Pancreas (tissue), 10 donors: ENCODE measurements around the gene ACOX1. TPM values are rescaled to one million over a fixed set of nuclear protein-coding genes. Genes with fewer than 3 reads are reported as not detected.
"Not testable (repeated sequence)": the region's sequence is repeated elsewhere in the genome, so short reads cannot be mapped to it uniquely, and the experiment has no call there.

ENCODE experiments used
- ATAC-seq, 4 donors: fragments of 200-7000 bp; cut with Tn5 transposase; one replicate each; pipeline versions ENCODE4 v1.8.0 to v1.9.1; 2020; ENCODE audit warnings: mild to moderate bottlenecking in 4 of 4, moderate library complexity in 4 of 4
- DNase-seq, 6 donors: peaks; one replicate each; pipeline ENCODE4 v3.0.0-alpha.2; 2020
- FAIRE-seq: peaks from 2 replicates; lab custom pipeline; 2012; peaks lifted over from hg19 to GRCh38; lab: Jason Lieb, UNC
- H3K27ac ChIP-seq, 4 donors: fragments of 200-600 bp; sonication (generic); 1 replicate in 3 of 4; 2 replicates in 1 of 4; pipeline versions ENCODE4 v1.5.0 to v1.8.0; 2020
- H3K27me3 ChIP-seq, 4 donors: fragments of 200-600 bp; one replicate each; pipeline ENCODE4 v1.8.0; 2021
- H3K36me3 ChIP-seq, 3 donors: fragments of 200-600 bp; sonication (generic) in 1 of 3; one replicate each; pipeline versions ENCODE4 v1.5.0 to v1.8.0; 2020 to 2021
- H3K4me1 ChIP-seq, 3 donors: fragments of 200-600 bp; one replicate each; pipeline ENCODE4 v1.8.0; 2021
- H3K4me3 ChIP-seq, 4 donors: fragments of 200-600 bp; sonication (generic) in 2 of 4; one replicate each; pipeline versions ENCODE4 v1.5.0 to v1.8.0; 2020 to 2021
- H3K9me3 ChIP-seq, 4 donors: fragments of 200-600 bp; one replicate each; pipeline ENCODE4 v1.8.0; 2021
- WGBS, 2 donors: extraction: QIAGEN DNeasy Blood & Tissue Kit; methylation state at CpG; one replicate each; pipeline ENCODE4 v1.1.7; 2013; 5-methylcytosine and 5-hydroxymethylcytosine counted together
- intact Hi-C, 3 donors: fragments of 100-400 bp; cut with DNase I; formaldehyde crosslinking; loops; one replicate each; pipeline versions ENCODE4 v1.11.1 to v1.14.2; 2022
- polyA plus RNA-seq, 2 donors: library from polyadenylated mRNA; stranded (reverse); fragments of 200-250 nt; gene quantifications; one replicate each; pipeline ENCODE4 v1.2.3, GENCODE V29; 2013
- total RNA-seq, 6 donors: library from RNA; stranded (reverse); fragmentation: NEBNext Ultra II Directional in 4 of 6; extraction: Animal tissue kit (Norgen Biotek cat#: 25700) in 4 of 6; gene quantifications; one replicate each; pipeline versions ENCODE4 v1.2.1 to v1.2.4, GENCODE V29; 2021 to 2023
- TF ChIP-seq, protein P1 (sequence below), 4 donors: fragments of 200-600 bp; sonication (generic) in 3 of 4; IDR thresholded peaks; one replicate each; pipeline versions ENCODE4 v1.5.0 to v1.8.0; 2021; ENCODE audit warnings: antibody characterized with exemption in 4 of 4
- donor health status: healthy with polysubstance abuse.
- donor health status: DM: no; HTN: no; CAD: no; lungs with moderate emphysema.
- donor health status: DM: no; HTN: no; CAD: no.
- donor health status: control.
- donor health status: control.
- donor health status: Bipolar disorder and iron deficiency.
- donor health status: DM: yes; HTN: yes; CAD: no.
- donor health status: DM: no; HTN: no; CAD: no.
- donor health status: DM: no; HTN: no; CAD: no.
- donor health status: DM: yes; HTN: yes; CAD: no.

ACOX1 gene
- total and polyA plus RNA-seq, 8 donors = 16.3 to 74.2 (median 57.5) TPM

DNA sequence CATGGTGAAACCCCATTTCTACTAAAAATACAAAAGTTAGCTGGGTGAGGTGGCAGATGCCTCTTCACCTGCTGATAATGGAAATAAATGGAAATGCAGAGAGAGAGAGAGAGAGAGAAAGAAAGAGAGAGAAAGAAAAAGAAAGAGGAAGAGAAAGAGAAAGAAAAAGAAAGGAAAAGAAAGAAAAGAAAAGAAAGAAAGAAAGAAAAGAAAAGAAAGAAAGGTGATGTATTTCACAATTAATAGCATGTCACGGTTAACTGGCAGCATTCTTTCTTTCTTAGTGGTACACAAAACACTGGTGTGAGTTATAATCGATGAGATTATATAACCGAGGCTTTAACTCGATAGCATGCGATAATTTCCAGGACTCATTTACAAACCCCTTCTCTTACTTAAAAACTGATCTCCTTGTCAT lies 3.2 kb downstream of the ACOX1 start:
- DNase-seq = no peak
- Histone ChIP-seq H3K4me1 (peaks cover 23 to 46% (median 41%) of the 10 kb centered on the region in 3 donors), H3K36me3 (no peaks in the 10 kb centered on the region), H3K27ac (peak overlapping the region in 2 of 4 donors; percentile 68 to 77), H3K9me3 (no peaks in the 10 kb centered on the region), H3K4me3 (peak overlapping the region in 2 of 4 donors; percentile 16 to 63), H3K27me3 (no peaks in the 10 kb centered on the region)
- WGBS, 2 donors = 16 to 24% methylated on average over 5 of the region's 5 CpGs
- FAIRE-seq = peak; percentile 29
- TF ChIP-seq, protein P1, sequence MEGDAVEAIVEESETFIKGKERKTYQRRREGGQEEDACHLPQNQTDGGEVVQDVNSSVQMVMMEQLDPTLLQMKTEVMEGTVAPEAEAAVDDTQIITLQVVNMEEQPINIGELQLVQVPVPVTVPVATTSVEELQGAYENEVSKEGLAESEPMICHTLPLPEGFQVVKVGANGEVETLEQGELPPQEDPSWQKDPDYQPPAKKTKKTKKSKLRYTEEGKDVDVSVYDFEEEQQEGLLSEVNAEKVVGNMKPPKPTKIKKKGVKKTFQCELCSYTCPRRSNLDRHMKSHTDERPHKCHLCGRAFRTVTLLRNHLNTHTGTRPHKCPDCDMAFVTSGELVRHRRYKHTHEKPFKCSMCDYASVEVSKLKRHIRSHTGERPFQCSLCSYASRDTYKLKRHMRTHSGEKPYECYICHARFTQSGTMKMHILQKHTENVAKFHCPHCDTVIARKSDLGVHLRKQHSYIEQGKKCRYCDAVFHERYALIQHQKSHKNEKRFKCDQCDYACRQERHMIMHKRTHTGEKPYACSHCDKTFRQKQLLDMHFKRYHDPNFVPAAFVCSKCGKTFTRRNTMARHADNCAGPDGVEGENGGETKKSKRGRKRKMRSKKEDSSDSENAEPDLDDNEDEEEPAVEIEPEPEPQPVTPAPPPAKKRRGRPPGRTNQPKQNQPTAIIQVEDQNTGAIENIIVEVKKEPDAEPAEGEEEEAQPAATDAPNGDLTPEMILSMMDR (IDR thresholded peaks at IDR 0.05) = no peak
- no peak for ATAC-seq
- intact Hi-C loops = no loop called here

DNA sequence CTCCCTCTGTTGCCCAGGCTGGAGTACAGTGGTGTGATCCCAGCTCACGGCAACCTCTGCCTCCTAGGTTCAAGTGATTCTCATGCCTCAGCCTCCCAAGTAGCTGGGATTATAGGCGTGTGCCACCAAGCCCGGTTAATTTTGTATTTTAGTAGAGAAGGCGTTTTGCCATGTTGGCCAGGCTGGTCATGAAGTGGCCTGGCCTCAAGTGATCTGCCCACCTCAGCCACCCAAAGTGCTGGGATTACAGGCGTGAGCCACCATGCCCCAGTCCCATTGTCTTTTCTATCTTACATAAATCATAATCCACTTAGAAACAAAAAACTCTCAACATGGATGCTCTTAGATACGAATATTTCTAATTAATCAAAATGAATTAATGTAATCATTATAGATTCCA lies 3.8 kb downstream of the ACOX1 start:
- Histone ChIP-seq H3K4me3 (peak overlapping the region in 2 of 4 donors; percentile 16 to 63), H3K27ac (peak overlapping the region in 2 of 4 donors; percentile 68 to 77), H3K4me1 (peaks cover 28 to 41% (median 41%) of the 10 kb centered on the region in 3 donors)
- peak in 1 of 6 donors; percentile 16 for DNase-seq
- H3K27me3 ChIP-seq, intact Hi-C loops, FAIRE-seq, H3K9me3 ChIP-seq, H3K36me3 ChIP-seq, ATAC-seq: not testable (repeated sequence)
- 88 to 89% methylated on average over 6 of the region's 6 CpGs for WGBS, 2 donors

DNA sequence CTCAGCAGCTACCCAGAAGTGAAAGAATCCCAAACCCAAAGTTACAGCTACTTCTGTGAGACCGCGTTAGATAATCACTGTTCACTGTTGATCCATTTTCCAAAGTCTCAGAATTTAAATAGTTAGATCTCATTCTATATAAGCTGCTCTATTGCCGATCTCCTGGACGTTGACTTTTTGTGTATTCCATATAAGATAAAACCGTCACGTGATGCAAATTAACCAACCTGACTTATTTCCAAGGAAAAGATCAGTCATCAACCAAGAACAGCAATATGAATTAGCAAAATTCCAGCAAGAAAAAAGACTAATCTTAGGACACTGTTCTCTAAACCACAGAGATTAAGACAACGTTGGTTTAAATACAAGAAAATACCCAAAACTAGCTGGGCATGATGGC lies 8.3 kb downstream of the ACOX1 start:
- intact Hi-C loops = no loop called here
- H3K4me1 ChIP-seq = peaks cover 21 to 33% (median 25%) of the 10 kb centered on the region in 3 donors
- H3K27me3 ChIP-seq = no peaks in the 10 kb centered on the region
- H3K36me3 ChIP-seq = peaks cover 0 to 4% (median 0%) of the 10 kb centered on the region in 3 donors
- TF ChIP-seq, protein P1 (IDR thresholded peaks at IDR 0.05) = no peak
- H3K27ac ChIP-seq = peak overlapping the region in 3 of 4 donors; percentile 28 to 47 (median 32)
- WGBS, 2 donors = 47 to 49% methylated on average over 7 of the region's 7 CpGs
- no peak overlapping the region for H3K4me3 ChIP-seq
- ATAC-seq (peak in 2 of 4 donors; percentile 12 to 24), FAIRE-seq (no peak), DNase-seq (no peak)
- H3K9me3 ChIP-seq = no peaks in the 10 kb centered on the region

GRCh38 chr17:75970011-75970523 lies 8.9 kb downstream of the ACOX1 start:
- Histone ChIP-seq H3K9me3 (no peaks in the 10 kb centered on the region), H3K27ac (peak overlapping the region in 3 of 4 donors; percentile 28 to 47 (median 32)), H3K4me3 (no peak overlapping the region), H3K4me1 (peaks cover 16 to 27% (median 20%) of the 10 kb centered on the region in 3 donors), H3K36me3 (peaks cover 0 to 4% (median 0%) of the 10 kb centered on the region in 3 donors), H3K27me3 (no peaks in the 10 kb centered on the region)
- WGBS, 2 donors = 25 to 28% methylated on average over 4 of the region's 4 CpGs
- TF ChIP-seq, protein P1 (IDR thresholded peaks at IDR 0.05) = no peak
- ATAC-seq = peak; percentile 46 to 77 (median 68)
- no peak for FAIRE-seq
- peak in 1 of 6 donors; percentile 24 for DNase-seq
- intact Hi-C loops = no loop called here

DNA sequence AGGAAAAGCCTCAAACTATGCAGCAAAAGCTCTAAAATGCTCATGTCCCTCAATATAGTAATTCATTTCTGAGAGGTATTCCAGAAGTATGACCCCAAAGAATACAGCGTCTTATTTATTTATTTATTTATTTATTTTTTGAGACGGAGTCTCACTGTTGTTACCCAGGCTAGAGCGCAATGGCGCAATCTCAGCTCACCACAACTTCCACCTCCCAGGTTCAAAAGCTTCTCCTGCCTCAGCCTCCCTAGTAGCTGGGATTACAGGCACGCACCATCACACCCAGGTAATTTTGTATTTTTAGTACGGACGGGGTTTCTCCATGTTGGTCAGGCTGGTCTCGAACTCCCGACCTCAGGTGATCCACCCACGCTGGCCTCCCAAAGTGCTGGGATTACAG lies 9.9 kb downstream of the ACOX1 start:
- ATAC-seq, H3K27ac ChIP-seq, FAIRE-seq, intact Hi-C loops, H3K4me3 ChIP-seq, H3K9me3 ChIP-seq, H3K27me3 ChIP-seq, H3K36me3 ChIP-seq: not testable (repeated sequence)
- peak in 1 of 6 donors; percentile 7 for DNase-seq
- peaks cover 11 to 22% (median 15%) of the 10 kb centered on the region in 3 donors for H3K4me1 ChIP-seq
- WGBS, 2 donors = 87 to 92% methylated on average over 10 of the region's 10 CpGs

- 89 to 91% methylated on average over 6 of the region's 6 CpGs for WGBS, 2 donors
- Histone ChIP-seq H3K4me1 (peaks cover 3 to 9% (median 9%) of the 10 kb centered on the region in 3 donors), H3K36me3 (peaks cover 0 to 4% (median 0%) of the 10 kb centered on the region in 3 donors), H3K27ac (no peak overlapping the region), H3K4me3 (no peak overlapping the region), H3K27me3 (no peaks in the 10 kb centered on the region), H3K9me3 (no peaks in the 10 kb centered on the region)
- FAIRE-seq = no peak
- ATAC-seq = no peak
- intact Hi-C loops = no loop called here
- DNase-seq = no peak
- TF ChIP-seq, protein P1 (IDR thresholded peaks at IDR 0.05) = no peak
Observed at GRCh38 chr17:75965468-75965867, 13.5 kb downstream of the ACOX1 start.
